Muscle of leg (tissue), 11 donors: ENCODE results near the gene GSAP. TPM values are rescaled to one million over a fixed set of nuclear protein-coding genes. Genes with fewer than 3 reads are reported as not detected.

ENCODE experiments used
- DNase-seq: peaks from one replicate; pipeline ENCODE4 v3.0.0; 2013
- H3K27ac ChIP-seq: one replicate; pipeline ENCODE4 v1.5.1; 2013; ENCODE audit warnings: mild to moderate bottlenecking, low read length, control low read depth
- H3K27me3 ChIP-seq: one replicate; pipeline ENCODE4 v1.6.1; 2013; ENCODE audit warnings: low read length; ENCODE audit not compliant: control insufficient read depth, insufficient read depth
- H3K36me3 ChIP-seq: one replicate; pipeline ENCODE4 v1.6.1; 2013; ENCODE audit warnings: low read length; ENCODE audit not compliant: control insufficient read depth, insufficient read depth
- H3K4me1 ChIP-seq: one replicate; pipeline ENCODE4 v1.6.1; 2013; ENCODE audit warnings: low read length; ENCODE audit not compliant: control insufficient read depth, insufficient read depth
- H3K4me3 ChIP-seq: one replicate; pipeline ENCODE4 v1.5.1; 2013; ENCODE audit warnings: low read length, control low read depth
- H3K9me3 ChIP-seq: replicated peaks from 2 replicates; pipeline ENCODE4 v1.6.1; 2013; ENCODE audit warnings: low read depth, low read length; ENCODE audit not compliant: control insufficient read depth
- WGBS: methylation state at CpG from one replicate; pipeline ENCODE4 v1.1.5; 2013; ENCODE audit warnings: missing lambda C conversion rate; ENCODE audit not compliant: insufficient coverage; 5-methylcytosine and 5-hydroxymethylcytosine counted together
- polyA plus RNA-seq, 8 donors: library from polyadenylated mRNA; unstranded; fragments of 120-200 nt; gene quantifications; one replicate each; pipeline versions ENCODE4 v1.2.1 to v1.2.3, GENCODE V29; 2013; ENCODE audit warnings: inconsistent platforms in 1 of 8, low replicate concordance in 1 of 8; ENCODE audit not compliant: insufficient read length in 8 of 8, insufficient read depth in 1 of 8
- total RNA-seq: library from RNA; stranded (reverse); fragments of 120-200 nt; gene quantifications from one replicate; pipeline ENCODE4 v1.2.4, GENCODE V29; 2013

Gene GSAP
- total and polyA plus RNA-seq, 9 donors = 2.3 to 5.6 (median 4.2) TPM

GRCh38 chr7:77409739-77410547, 6.2 kb downstream of the GSAP start:
- Histone ChIP-seq H3K27me3 (peaks cover 3% of the 10 kb centered on the region), H3K9me3 (no peaks in the 10 kb centered on the region), H3K36me3 (no peaks in the 10 kb centered on the region), H3K4me1 (no peaks in the 10 kb centered on the region), H3K4me3 (no peak overlapping the region), H3K27ac (no peak overlapping the region)
- DNase-seq = no peak
- WGBS = no CpG with 5 or more reads among the region's 5 CpGs

GRCh38 chr7:77409005-77409738, 7.0 kb downstream of the GSAP start:
- Histone ChIP-seq H3K4me3 (no peak overlapping the region), H3K9me3 (no peaks in the 10 kb centered on the region), H3K36me3 (no peaks in the 10 kb centered on the region), H3K27me3 (peaks cover 3% of the 10 kb centered on the region), H3K27ac (no peak overlapping the region), H3K4me1 (no peaks in the 10 kb centered on the region)
- no CpG with 5 or more reads among the region's 7 CpGs for WGBS
- no peak for DNase-seq

- no peak for DNase-seq
- H3K4me3 ChIP-seq = no peak overlapping the region
- no peaks in the 10 kb centered on the region for H3K36me3 ChIP-seq
- H3K9me3 ChIP-seq = no peaks in the 10 kb centered on the region
- H3K4me1 ChIP-seq = no peaks in the 10 kb centered on the region
- no peaks in the 10 kb centered on the region for H3K27me3 ChIP-seq
- no peak overlapping the region for H3K27ac ChIP-seq
Measured at GRCh38 chr7:77407906-77408305, 8.2 kb downstream of the GSAP start.

GRCh38 chr7:77406421-77406820, 9.7 kb downstream of the GSAP start:
- H3K36me3 ChIP-seq = no peaks in the 10 kb centered on the region
- 60% methylated on average over 2 of the region's 4 CpGs for WGBS
- no peaks in the 10 kb centered on the region for H3K9me3 ChIP-seq
- H3K4me1 ChIP-seq = no peaks in the 10 kb centered on the region
- H3K27me3 ChIP-seq = no peaks in the 10 kb centered on the region
- no peak for DNase-seq
- no peak overlapping the region for H3K4me3 ChIP-seq
- no peak overlapping the region for H3K27ac ChIP-seq

GRCh38 chr7:77404641-77405040, 11.5 kb downstream of the GSAP start:
- no peaks in the 10 kb centered on the region for H3K4me1 ChIP-seq
- DNase-seq = no peak
- no peak overlapping the region for H3K4me3 ChIP-seq
- H3K36me3 ChIP-seq = no peaks in the 10 kb centered on the region
- no peaks in the 10 kb centered on the region for H3K27me3 ChIP-seq
- no peaks in the 10 kb centered on the region for H3K9me3 ChIP-seq
- no CpG with 5 or more reads among the region's 2 CpGs for WGBS
- H3K27ac ChIP-seq = no peak overlapping the region

GRCh38 chr7:77403957-77404356, 12.2 kb downstream of the GSAP start:
- WGBS = 70% methylated on average over 1 of the region's 2 CpGs
- H3K4me3 ChIP-seq = no peak overlapping the region
- no peaks in the 10 kb centered on the region for H3K27me3 ChIP-seq
- H3K27ac ChIP-seq = no peak overlapping the region
- H3K4me1 ChIP-seq = no peaks in the 10 kb centered on the region
- no peaks in the 10 kb centered on the region for H3K9me3 ChIP-seq
- DNase-seq = no peak
- no peaks in the 10 kb centered on the region for H3K36me3 ChIP-seq

- no peak for DNase-seq
- no CpG with 5 or more reads among the region's 1 CpG for WGBS
- Histone ChIP-seq H3K36me3 (no peaks in the 10 kb centered on the region), H3K4me3 (no peak overlapping the region), H3K27ac (no peak overlapping the region), H3K9me3 (no peaks in the 10 kb centered on the region), H3K27me3 (no peaks in the 10 kb centered on the region), H3K4me1 (no peaks in the 10 kb centered on the region)
Measured at GRCh38 chr7:77402818-77403217, 13.3 kb downstream of the GSAP start.

- H3K4me3 ChIP-seq = no peak overlapping the region
- H3K27me3 ChIP-seq = no peaks in the 10 kb centered on the region
- no peaks in the 10 kb centered on the region for H3K4me1 ChIP-seq
- no peak for DNase-seq
- no peaks in the 10 kb centered on the region for H3K9me3 ChIP-seq
- no CpG with 5 or more reads among the region's 2 CpGs for WGBS
- H3K36me3 ChIP-seq = no peaks in the 10 kb centered on the region
- H3K27ac ChIP-seq = no peak overlapping the region
Measured at GRCh38 chr7:77401002-77401401, 15.1 kb downstream of the GSAP start.

GRCh38 chr7:77399816-77400215, 16.3 kb downstream of the GSAP start:
- H3K27me3 ChIP-seq = no peaks in the 10 kb centered on the region

GRCh38 chr7:77396894-77397547, 19.1 kb downstream of the GSAP start:
- Histone ChIP-seq H3K36me3 (no peaks in the 10 kb centered on the region), H3K9me3 (no peaks in the 10 kb centered on the region), H3K27ac (no peak overlapping the region), H3K27me3 (no peaks in the 10 kb centered on the region), H3K4me3 (no peak overlapping the region), H3K4me1 (no peaks in the 10 kb centered on the region)
- DNase-seq = no peak
- WGBS = no CpG with 5 or more reads among the region's 2 CpGs

More at GRCh38 chr7:77399816-77400215, 16.3 kb downstream of the GSAP start:
- Histone ChIP-seq H3K4me3 (no peak overlapping the region), H3K27ac (no peak overlapping the region), H3K36me3 (no peaks in the 10 kb centered on the region), H3K9me3 (no peaks in the 10 kb centered on the region), H3K4me1 (no peaks in the 10 kb centered on the region)
- DNase-seq = peak; percentile 31
- no CpG with 5 or more reads among the region's 2 CpGs for WGBS
